HEK293 (cell line): Measurements from ENCODE around the gene MAPK12.

ENCODE experiments used
- CTCF ChIA-PET: fragments of 350-600 bp; formaldehyde crosslinking; extraction: SDS; loops from one replicate; lab custom pipeline; 2021; ENCODE audit warnings: antibody characterized with exemption; lab: Yijun Ruan, JAX
- POLR2A ChIA-PET: fragments of 300-600 bp; formaldehyde crosslinking; extraction: SDS; loops from one replicate; lab custom pipeline; 2020; ENCODE audit warnings: antibody characterized with exemption, inconsistent platforms; lab: Yijun Ruan, JAX
- H3K27ac ChIP-seq: fragments of 200-500 bp; sonication (Bioruptor generic); 2 replicates; pipeline ENCODE4 v1.5.1; 2014; ENCODE audit warnings: low read depth, low read length, control low read depth, inconsistent platforms; ENCODE audit errors: extremely low read depth
- H3K36me3 ChIP-seq, 2 experiments: fragments of 200-500 bp in 1 of 2; sonication (Bioruptor generic) in 1 of 2; 1 replicate in 1 of 2; 2 replicates in 1 of 2; pipeline ENCODE4 v1.5.1; 2014 to 2017; ENCODE audit warnings: inconsistent platforms in 2 of 2, low read length in 2 of 2; ENCODE audit not compliant: control insufficient read depth in 2 of 2, insufficient read depth in 1 of 2
- H3K4me1 ChIP-seq: fragments of 200-500 bp; sonication (Bioruptor generic); 2 replicates; pipeline ENCODE4 v1.5.1; 2014; ENCODE audit warnings: mild to moderate bottlenecking, low read length, inconsistent platforms; ENCODE audit not compliant: control insufficient read depth, insufficient read depth
- H3K4me3 ChIP-seq: 2 replicates; pipeline ENCODE4 v1.5.1; 2011; ENCODE audit warnings: low read depth, mild to moderate bottlenecking, control low read depth, low read length, moderate library complexity
- H3K9me3 ChIP-seq: fragments of 200-500 bp; sonication (Bioruptor generic); 2 replicates; pipeline ENCODE4 v1.5.1; 2014; ENCODE audit warnings: low read depth, low read length, inconsistent platforms; ENCODE audit not compliant: control insufficient read depth, insufficient read depth
- BCL11A ChIP-seq: fragments of 450-650 bp; formaldehyde crosslinking; IDR thresholded peaks from 2 replicates; pipeline ENCODE4 v1.5.1; 2016; ENCODE audit warnings: low read depth, missing biosample characterization, missing genetic modification characterization
- FEZF1 ChIP-seq: fragments of 450-650 bp; formaldehyde crosslinking; IDR thresholded peaks from 2 replicates; pipeline ENCODE4 v1.5.1; 2016; ENCODE audit warnings: missing biosample characterization, missing genetic modification characterization
- GLIS1 ChIP-seq: fragments of 450-650 bp; formaldehyde crosslinking; IDR thresholded peaks from 2 replicates; pipeline ENCODE4 v1.5.1; 2016; ENCODE audit warnings: missing biosample characterization, missing genetic modification characterization
- SCRT2 ChIP-seq: fragments of 450-650 bp; formaldehyde crosslinking; IDR thresholded peaks from 2 replicates; pipeline ENCODE4 v1.5.1; 2016; ENCODE audit warnings: missing biosample characterization, missing genetic modification characterization
- SP7 ChIP-seq: fragments of 450-650 bp; formaldehyde crosslinking; IDR thresholded peaks from 2 replicates; pipeline ENCODE4 v1.5.1; 2016; ENCODE audit warnings: missing biosample characterization, missing genetic modification characterization
- ZBTB8A ChIP-seq: fragments of 450-650 bp; formaldehyde crosslinking; IDR thresholded peaks from 2 replicates; pipeline ENCODE4 v1.5.1; 2016; ENCODE audit warnings: missing biosample characterization, missing genetic modification characterization
- ZFP41 ChIP-seq: fragments of 450-650 bp; formaldehyde crosslinking; IDR thresholded peaks from 2 replicates; pipeline ENCODE4 v1.5.1; 2016; ENCODE audit warnings: missing biosample characterization, missing genetic modification characterization, borderline replicate concordance
- ZIC2 ChIP-seq: fragments of 450-650 bp; formaldehyde crosslinking; IDR thresholded peaks from 2 replicates; pipeline ENCODE4 v1.5.1; 2016; ENCODE audit warnings: missing biosample characterization, missing genetic modification characterization
- ZNF146 ChIP-seq: fragments of 450-650 bp; formaldehyde crosslinking; IDR thresholded peaks from 2 replicates; pipeline ENCODE4 v1.5.1; 2016; ENCODE audit warnings: missing biosample characterization, missing genetic modification characterization
- ZNF23 ChIP-seq: fragments of 450-650 bp; formaldehyde crosslinking; IDR thresholded peaks from 2 replicates; pipeline ENCODE4 v1.5.1; 2016; ENCODE audit warnings: missing biosample characterization, missing genetic modification characterization, borderline replicate concordance
- ZNF24 ChIP-seq: fragments of 450-650 bp; formaldehyde crosslinking; IDR thresholded peaks from 2 replicates; pipeline ENCODE4 v1.5.1; 2016; ENCODE audit warnings: missing biosample characterization, missing genetic modification characterization
- ZNF280D ChIP-seq: fragments of 450-650 bp; formaldehyde crosslinking; IDR thresholded peaks from 2 replicates; pipeline ENCODE4 v1.5.1; 2016; ENCODE audit warnings: missing biosample characterization, missing genetic modification characterization
- ZNF48 ChIP-seq: fragments of 450-650 bp; formaldehyde crosslinking; IDR thresholded peaks from 2 replicates; pipeline ENCODE4 v1.5.1; 2016; ENCODE audit warnings: missing biosample characterization, missing genetic modification characterization
- ZNF518A ChIP-seq: fragments of 450-650 bp; formaldehyde crosslinking; conservative IDR thresholded peaks from 2 replicates; pipeline ENCODE4 v1.5.1; 2016; ENCODE audit warnings: low read depth, missing biosample characterization, missing genetic modification characterization
- ZNF530 ChIP-seq: fragments of 450-650 bp; formaldehyde crosslinking; IDR thresholded peaks from 2 replicates; pipeline ENCODE4 v1.5.1; 2016; ENCODE audit warnings: low read depth, missing biosample characterization, missing genetic modification characterization
- ZNF558 ChIP-seq: fragments of 450-650 bp; formaldehyde crosslinking; IDR thresholded peaks from 2 replicates; pipeline ENCODE4 v1.5.1; 2016; ENCODE audit warnings: missing biosample characterization, missing genetic modification characterization
- ZNF610 ChIP-seq: fragments of 450-650 bp; formaldehyde crosslinking; IDR thresholded peaks from 2 replicates; pipeline ENCODE4 v1.5.1; 2016; ENCODE audit warnings: missing biosample characterization, missing genetic modification characterization, borderline replicate concordance
- ZNF701 ChIP-seq: fragments of 450-650 bp; formaldehyde crosslinking; IDR thresholded peaks from 2 replicates; pipeline ENCODE4 v1.5.1; 2016; ENCODE audit warnings: missing biosample characterization, missing genetic modification characterization
- ZNF785 ChIP-seq: fragments of 450-650 bp; formaldehyde crosslinking; IDR thresholded peaks from 2 replicates; pipeline ENCODE4 v1.5.1; 2016; ENCODE audit warnings: missing biosample characterization, missing genetic modification characterization
- ZNF830 ChIP-seq: fragments of 450-650 bp; IDR thresholded peaks from 2 replicates; pipeline ENCODE4 v1.5.0; 2018; ENCODE audit warnings: missing biosample characterization, missing genetic modification characterization, low read depth, mild to moderate bottlenecking, moderate library complexity
- TF ChIP-seq, protein P1 (sequence below): fragments of 450-650 bp; formaldehyde crosslinking; IDR thresholded peaks from 2 replicates; pipeline ENCODE4 v1.5.1; 2017; ENCODE audit warnings: missing biosample characterization, missing genetic modification characterization
- TF ChIP-seq, protein P2 (sequence below): fragments of 450-650 bp; IDR thresholded peaks from 2 replicates; pipeline ENCODE4 v1.5.1; 2018; ENCODE audit warnings: missing biosample characterization, mild to moderate bottlenecking, missing genetic modification characterization
- TF ChIP-seq, protein P3 (sequence below): fragments of 450-650 bp; formaldehyde crosslinking; IDR thresholded peaks from 2 replicates; pipeline ENCODE4 v1.5.1; 2016; ENCODE audit warnings: missing biosample characterization, missing genetic modification characterization
- TF ChIP-seq, protein P4 (sequence below): fragments of 450-650 bp; formaldehyde crosslinking; IDR thresholded peaks from 2 replicates; pipeline ENCODE4; 2016; ENCODE audit warnings: missing biosample characterization, missing genetic modification characterization

MAPK12 gene

DNA sequence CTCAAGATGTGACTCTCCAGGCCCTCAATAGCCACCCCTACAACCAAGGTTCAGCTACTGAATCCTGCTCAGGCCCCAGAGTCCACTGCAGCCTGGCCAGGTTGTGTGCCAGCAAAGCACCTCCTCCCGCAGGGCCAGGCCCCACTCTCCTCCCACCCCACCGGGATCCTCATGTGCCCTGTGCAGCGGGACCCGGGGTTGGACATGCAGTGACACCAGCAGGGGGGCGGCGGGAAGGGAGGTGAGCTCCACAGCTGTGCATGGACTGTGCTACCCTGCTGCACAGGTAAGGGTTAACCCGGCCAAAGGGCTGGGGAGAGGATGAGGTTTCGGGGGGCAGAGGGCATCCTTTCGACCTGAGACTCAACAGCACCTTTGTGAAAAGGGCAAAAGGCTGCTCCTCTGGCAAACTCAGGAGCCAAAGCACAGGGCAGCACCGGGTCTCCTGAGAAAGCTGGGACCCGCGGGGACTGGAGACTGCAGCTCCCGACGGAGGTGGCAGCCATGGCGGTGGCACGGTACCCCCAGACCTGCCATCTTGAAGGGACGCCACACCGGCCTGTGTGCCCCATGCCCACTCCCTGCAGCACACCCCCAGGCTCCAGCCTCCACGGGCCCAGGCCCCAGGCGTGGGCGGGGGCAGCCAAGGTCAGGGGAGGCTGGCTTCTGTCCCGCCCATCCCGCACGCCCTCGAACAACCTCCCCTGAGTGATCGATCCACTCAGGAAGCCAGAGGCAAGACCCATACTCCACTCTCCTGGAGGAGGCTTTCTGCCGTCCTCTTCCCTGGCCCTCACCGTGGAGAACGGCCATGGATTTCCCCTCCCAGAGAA is 35.4 kb upstream of the MAPK12 start:
- no peaks in the 10 kb centered on the region for H3K4me1 ChIP-seq
- H3K4me3 ChIP-seq, result no peak overlapping the region
- H3K36me3 ChIP-seq, result peaks cover 0 to 37% of the 10 kb centered on the region in 2 experiments; a peak in 2 of 3 replicates
- ChIA-PET CTCF (interaction anchor here (0.6 to 1.6 kb wide), 7 partner anchors 8 to 202 kb away, joined by 3 to 11 read pairs (median 4); no protein-coding TSS in a partner anchor), POLR2A (interaction anchor here (0.6 to 2.0 kb wide), 5 partner anchors 10 to 1342 kb away, joined by 3 to 10 read pairs (median 3); partner anchors contain the start of gene PLXNB2)
- H3K27ac ChIP-seq, result peak overlapping the region; percentile 39
- no peaks in the 10 kb centered on the region for H3K9me3 ChIP-seq
- TF ChIP-seq ZNF701 (tag by site-specific recombination), result no peak
- no peak for TF ChIP-seq ZNF24 (tag by site-specific recombination)
- TF ChIP-seq ZIC2 (tag by site-specific recombination), result peak; percentile 93
- no peak for TF ChIP-seq ZNF280D
- no peak for TF ChIP-seq ZNF558 (tag by site-specific recombination)
- no peak for TF ChIP-seq ZBTB8A
- TF ChIP-seq ZNF610, result no peak
- TF ChIP-seq ZNF785 (tag by site-specific recombination), result no peak
- TF ChIP-seq, protein P1, sequence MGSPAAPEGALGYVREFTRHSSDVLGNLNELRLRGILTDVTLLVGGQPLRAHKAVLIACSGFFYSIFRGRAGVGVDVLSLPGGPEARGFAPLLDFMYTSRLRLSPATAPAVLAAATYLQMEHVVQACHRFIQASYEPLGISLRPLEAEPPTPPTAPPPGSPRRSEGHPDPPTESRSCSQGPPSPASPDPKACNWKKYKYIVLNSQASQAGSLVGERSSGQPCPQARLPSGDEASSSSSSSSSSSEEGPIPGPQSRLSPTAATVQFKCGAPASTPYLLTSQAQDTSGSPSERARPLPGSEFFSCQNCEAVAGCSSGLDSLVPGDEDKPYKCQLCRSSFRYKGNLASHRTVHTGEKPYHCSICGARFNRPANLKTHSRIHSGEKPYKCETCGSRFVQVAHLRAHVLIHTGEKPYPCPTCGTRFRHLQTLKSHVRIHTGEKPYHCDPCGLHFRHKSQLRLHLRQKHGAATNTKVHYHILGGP, result no peak
- no peak for TF ChIP-seq ZNF146
- TF ChIP-seq, protein P2, sequence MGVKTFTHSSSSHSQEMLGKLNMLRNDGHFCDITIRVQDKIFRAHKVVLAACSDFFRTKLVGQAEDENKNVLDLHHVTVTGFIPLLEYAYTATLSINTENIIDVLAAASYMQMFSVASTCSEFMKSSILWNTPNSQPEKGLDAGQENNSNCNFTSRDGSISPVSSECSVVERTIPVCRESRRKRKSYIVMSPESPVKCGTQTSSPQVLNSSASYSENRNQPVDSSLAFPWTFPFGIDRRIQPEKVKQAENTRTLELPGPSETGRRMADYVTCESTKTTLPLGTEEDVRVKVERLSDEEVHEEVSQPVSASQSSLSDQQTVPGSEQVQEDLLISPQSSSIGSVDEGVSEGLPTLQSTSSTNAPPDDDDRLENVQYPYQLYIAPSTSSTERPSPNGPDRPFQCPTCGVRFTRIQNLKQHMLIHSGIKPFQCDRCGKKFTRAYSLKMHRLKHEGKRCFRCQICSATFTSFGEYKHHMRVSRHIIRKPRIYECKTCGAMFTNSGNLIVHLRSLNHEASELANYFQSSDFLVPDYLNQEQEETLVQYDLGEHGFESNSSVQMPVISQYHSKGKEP (tag by site-specific recombination), result no peak
- TF ChIP-seq SCRT2 (tag by site-specific recombination), result no peak
- 0 out of 2 replicates have a peak, but pooled peaks have one; percentile 12 for TF ChIP-seq SP7 (tag by site-specific recombination)
- no peak for TF ChIP-seq ZNF530 (tag by site-specific recombination)
- peak; percentile 49 for TF ChIP-seq GLIS1 (tag by site-specific recombination)
- TF ChIP-seq, protein P3, sequence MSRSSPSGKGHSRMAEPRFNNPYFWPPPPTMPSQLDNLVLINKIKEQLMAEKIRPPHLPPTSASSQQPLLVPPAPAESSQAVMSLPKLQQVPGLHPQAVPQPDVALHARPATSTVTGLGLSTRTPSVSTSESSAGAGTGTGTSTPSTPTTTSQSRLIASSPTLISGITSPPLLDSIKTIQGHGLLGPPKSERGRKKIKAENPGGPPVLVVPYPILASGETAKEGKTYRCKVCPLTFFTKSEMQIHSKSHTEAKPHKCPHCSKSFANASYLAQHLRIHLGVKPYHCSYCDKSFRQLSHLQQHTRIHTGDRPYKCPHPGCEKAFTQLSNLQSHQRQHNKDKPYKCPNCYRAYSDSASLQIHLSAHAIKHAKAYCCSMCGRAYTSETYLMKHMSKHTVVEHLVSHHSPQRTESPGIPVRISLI (tag by site-specific recombination), result no peak
- no peak for TF ChIP-seq ZFP41
- TF ChIP-seq ZNF48 (tag by site-specific recombination), result no peak
- no peak for TF ChIP-seq ZNF830 (tag by site-specific recombination)
- no peak for TF ChIP-seq ZNF518A
- TF ChIP-seq, protein P4, sequence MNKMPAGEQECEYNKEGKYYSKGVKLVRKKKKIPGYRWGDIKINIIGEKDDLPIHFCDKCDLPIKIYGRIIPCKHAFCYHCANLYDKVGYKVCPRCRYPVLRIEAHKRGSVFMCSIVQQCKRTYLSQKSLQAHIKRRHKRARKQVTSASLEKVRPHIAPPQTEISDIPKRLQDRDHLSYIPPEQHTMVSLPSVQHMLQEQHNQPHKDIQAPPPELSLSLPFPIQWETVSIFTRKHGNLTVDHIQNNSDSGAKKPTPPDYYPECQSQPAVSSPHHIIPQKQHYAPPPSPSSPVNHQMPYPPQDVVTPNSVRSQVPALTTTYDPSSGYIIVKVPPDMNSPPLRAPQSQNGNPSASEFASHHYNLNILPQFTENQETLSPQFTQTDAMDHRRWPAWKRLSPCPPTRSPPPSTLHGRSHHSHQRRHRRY (tag by site-specific recombination), result no peak
- no peak for TF ChIP-seq ZNF23
- no peak for TF ChIP-seq BCL11A
- no peak for TF ChIP-seq FEZF1 (tag by site-specific recombination)
